ENCODE results near the gene LPIN1. TPM values are rescaled to one million over a fixed set of nuclear protein-coding genes. Genes with fewer than 3 reads are reported as not detected.

Gene LPIN1
- total and polyA plus RNA-seq, 2 of the 8 experiments (the other 6 are each of a cell fraction or from before 2014, with no cell fraction given): 4.3 to 9.8 TPM

- 100% methylated on average over 3 of the region's 3 CpGs; no CpG with 5 or more reads in 1 of the 2 experiments for WGBS, 2 experiments (ENCODE audit: extremely low coverage in 1 of 2, insufficient coverage in 1 of 2, insufficient read length in 1 of 2, insufficient replicate concordance in 2 of 2, low coverage in 1 of 2, low lambda C conversion rate in 2 of 2, missing lambda C conversion rate in 1 of 2)
- CTCF ChIA-PET (ENCODE audit: partially characterized antibody): interaction anchor here (1.2 to 10.8 kb wide), 11 partner anchors 10 to 199 kb away, joined by 3 to 217 read pairs (median 31); partner anchors contain the start of gene LPIN1
Measured at GRCh38 chr2:11781602-11782001, 35.2 kb downstream of the LPIN1 start.

More at GRCh38 chr2:11781602-11782001, 35.2 kb downstream of the LPIN1 start:
- Histone ChIP-seq H3K4me1 (replicated peaks in 1 of 4; ENCODE audit: control insufficient read depth in 3 of 4, insufficient read depth in 4 of 4, low read length in 3 of 4) (peaks cover 0 to 7% (median 1%) of the 10 kb centered on the region in 4 experiments; a peak in 3 of 7 replicates), H3K36me3 (ENCODE audit: control insufficient read depth in 2 of 4, insufficient read depth in 4 of 4, low read length in 3 of 4) (peaks cover 0 to 12% (median 0%) of the 10 kb centered on the region in 4 experiments; a peak in 2 of 8 replicates), H4K8ac (ENCODE audit: extremely low read depth, insufficient read depth, low read length) (no peak overlapping the region), H3K27ac (ENCODE audit: low read depth, low read length) (no peak overlapping the region), H2BK120ac (replicated peaks; ENCODE audit: low read depth, low read length) (no peak overlapping the region), H2AFZ (ENCODE audit: low read length) (no peak overlapping the region), H3K14ac (ENCODE audit: insufficient read length) (no peak overlapping the region), H3K79me2 (ENCODE audit: control insufficient read depth in 1 of 2, insufficient read depth in 2 of 2, low read length in 2 of 2) (no peaks in the 10 kb centered on the region), H3K56ac (replicated peaks; ENCODE audit: insufficient read length, low read depth, low read length) (no peak overlapping the region), H3K4me2 (ENCODE audit: insufficient read depth in 1 of 2, low read depth in 2 of 2, low read length in 2 of 2) (no peak overlapping the region), H3K9ac (replicated peaks in 1 of 4; ENCODE audit: extremely low read depth in 1 of 4, low read depth in 3 of 4, low read length in 3 of 4) (no peak overlapping the region), H3K27me3 (replicated peaks in 1 of 4; ENCODE audit: control insufficient read depth in 3 of 4, extremely low read depth in 1 of 4, insufficient read depth in 3 of 4, low read length in 3 of 4) (no peaks in the 10 kb centered on the region; a peak in 2 of 7 replicates), H3K4me3 (ENCODE audit: extremely low read depth in 1 of 4, insufficient read depth in 2 of 4, low read depth in 3 of 4, low read length in 4 of 4) (no peak overlapping the region), H2BK15ac (ENCODE audit: low read length) (no peak overlapping the region), H4K91ac (replicated peaks; ENCODE audit: insufficient read length, low read length) (no peak overlapping the region), H3K4ac (replicated peaks; ENCODE audit: insufficient read length, low read depth, low read length) (no peak overlapping the region), H3K9me3 (ENCODE audit: insufficient read depth in 2 of 2, low read depth in 1 of 2, low read length in 1 of 2) (no peaks in the 10 kb centered on the region), H4K20me1 (replicated peaks in 1 of 2; ENCODE audit: control insufficient read depth in 1 of 2, insufficient read depth in 2 of 2, low read length in 2 of 2) (no peaks in the 10 kb centered on the region), H4K5ac (ENCODE audit: insufficient read length, low read depth, low read length) (no peak overlapping the region), H2BK20ac (ENCODE audit: low read length) (no peak overlapping the region), H2AK5ac (ENCODE audit: low read depth, low read length) (no peak overlapping the region), H3K23me2 (ENCODE audit: low read depth, low read length) (peaks cover 2% of the 10 kb centered on the region; the same call in 1 of the 2 replicates), H2BK5ac (ENCODE audit: low read depth, low read length) (no peak overlapping the region), H3K79me1 (ENCODE audit: low read depth, low read length) (no peaks in the 10 kb centered on the region), H2BK12ac (ENCODE audit: low read depth, low read length) (no peak overlapping the region), H3K18ac (ENCODE audit: extremely low read depth, low read length) (no peak overlapping the region), H3K23ac (ENCODE audit: insufficient read length) (no peak overlapping the region)
- DNase-seq (ENCODE audit: low read depth in 1 of 2, low spot score in 2 of 2) (no peak), FAIRE-seq (no peak)
- POLR2A ChIA-PET (ENCODE audit: partially characterized antibody): no interaction called here
- TF ChIP-seq KDM5A (IDR thresholded peaks at IDR 0.05; ENCODE audit: low read length) (no peak), TAF7 (optimal IDR thresholded peaks at IDR 0.05; ENCODE audit: borderline replicate concordance, low read depth, low read length) (no peak), RAD21 (IDR thresholded peaks at IDR 0.05 in 1 of 2, conservative IDR thresholded peaks at IDR 0.05 in 1 of 2; ENCODE audit: low read depth in 2 of 2, low read length in 2 of 2) (no peak)

Measured in H1 (cell line).